Activated naive CD4-positive, alpha-beta T cell treated with anti-CD3 and anti-CD28 coated beads, Interleukin-2, amount 50 U/mL, for 72 hours (primary cell): Measurements from ENCODE around the gene SKA2. TPM values are rescaled to one million over a fixed set of nuclear protein-coding genes. Genes with fewer than 3 reads are reported as not detected.
"Not testable (repeated sequence)": the region's sequence is repeated elsewhere in the genome, so short reads cannot be mapped to it uniquely, and the experiment has no call there.

ENCODE experiments used
- ATAC-seq, 2 donors: fragments of 150-1000 bp; cut with Tn5 transposase; 2 replicates each; pipeline ENCODE4 v1.10.0; 2021; ENCODE audit warnings: mild to moderate bottlenecking in 2 of 2, moderate library complexity in 2 of 2
- DNase-seq, 2 donors: peaks; one replicate each; pipeline ENCODE4 v3.0.0; 2021 to 2022; ENCODE audit warnings: low spot score in 2 of 2
- H3K27ac Mint-ChIP-seq, 2 donors: one replicate each; pipeline ENCODE4 v1.8.0; 2022; ENCODE audit warnings: mild to moderate bottlenecking in 2 of 2, mixed read lengths in 2 of 2
- H3K36me3 Mint-ChIP-seq, 2 donors: one replicate each; pipeline ENCODE4 v1.8.0; 2022; ENCODE audit warnings: mixed read lengths in 2 of 2
- H3K9me3 Mint-ChIP-seq, 2 donors: one replicate each; pipeline ENCODE4 v1.8.0; 2022; ENCODE audit warnings: mixed read lengths in 2 of 2
- total RNA-seq, 2 donors: library from RNA; stranded (reverse); gene quantifications; one replicate each; pipeline ENCODE4 v1.2.3, GENCODE V29; 2022

SKA2 gene
- total RNA-seq, 2 donors from 2014 or later = 74.0 to 89.9 TPM

DNA sequence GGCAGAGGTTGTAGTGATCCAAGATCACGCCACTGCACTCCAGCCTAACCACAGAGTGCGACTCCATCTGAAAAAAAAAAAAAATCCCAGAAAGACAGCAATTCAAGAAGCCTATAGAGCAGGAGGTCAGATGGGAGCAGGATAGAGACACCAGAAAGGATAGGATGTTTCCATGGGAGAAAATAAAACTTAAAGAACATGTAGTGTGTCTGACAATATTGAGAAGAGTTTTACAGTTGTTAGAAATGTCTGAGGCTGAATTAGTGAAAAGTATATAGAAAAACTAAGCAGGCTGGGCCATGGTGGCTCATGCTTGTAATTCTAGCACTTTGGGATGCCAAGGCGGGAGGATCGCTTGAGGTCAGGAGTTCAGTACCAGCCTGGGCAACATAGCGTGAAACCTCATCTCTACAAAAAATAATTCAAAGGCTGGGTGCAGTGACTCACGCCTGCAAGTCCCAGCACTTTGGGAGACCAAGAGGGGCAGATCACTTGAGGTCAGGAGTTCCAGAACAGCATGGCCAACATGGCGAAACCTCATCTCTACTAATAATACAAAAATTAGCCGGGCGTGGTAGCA is 33.0 kb downstream of the SKA2 start:
- Mint-ChIP-seq H3K36me3 (peaks cover 0 to 4% of the 10 kb centered on the region in 2 donors), H3K27ac (no peak overlapping the region), H3K9me3 (no peaks in the 10 kb centered on the region)
- ATAC-seq = no peak
- DNase-seq = no peak

DNA sequence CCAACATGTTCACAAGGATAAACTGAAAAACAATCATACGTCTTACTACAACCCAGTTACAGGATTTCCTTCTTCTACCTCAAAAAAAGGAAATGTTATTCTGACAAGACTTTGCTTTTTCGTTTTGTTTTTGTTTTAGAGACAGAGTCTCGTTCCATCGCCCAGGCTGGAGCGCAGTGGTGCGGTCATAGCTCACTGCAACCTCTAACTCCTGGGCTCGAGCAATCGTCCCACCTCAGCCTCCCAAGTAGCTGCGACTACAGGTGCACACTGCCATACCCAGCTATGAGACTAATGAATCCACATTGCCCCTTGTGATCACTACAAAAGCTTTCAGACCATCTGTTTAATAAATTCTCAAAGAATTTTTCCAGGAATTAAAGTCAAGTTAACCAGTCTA is 39.5 kb downstream of the SKA2 start:
- Mint-ChIP-seq H3K27ac (no peak overlapping the region), H3K9me3 (no peaks in the 10 kb centered on the region), H3K36me3 (no peaks in the 10 kb centered on the region)
- DNase-seq (no peak), ATAC-seq (no peak)

DNA sequence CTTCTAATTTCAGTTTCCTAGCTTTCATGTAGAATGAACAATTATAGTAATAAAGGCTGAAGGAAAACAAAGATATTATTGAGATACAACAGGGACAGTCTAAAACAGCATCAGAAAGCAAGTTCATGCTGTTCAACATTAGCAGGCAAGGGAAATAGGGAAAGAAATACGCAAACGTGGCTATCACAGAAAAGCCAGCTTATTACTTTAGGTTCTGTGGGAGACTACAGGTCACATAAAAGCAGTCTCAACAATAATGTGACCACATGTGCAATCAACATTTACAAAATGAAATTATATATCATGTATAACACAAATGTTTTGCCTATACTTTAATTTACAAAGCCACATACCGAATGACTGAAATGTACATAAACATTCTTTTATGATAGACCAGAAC is 43.4 kb downstream of the SKA2 start:
- Mint-ChIP-seq H3K9me3 (no peaks in the 10 kb centered on the region), H3K27ac (no peak overlapping the region), H3K36me3 (peaks cover 8 to 18% of the 10 kb centered on the region in 2 donors)
- DNase-seq (no peak), ATAC-seq (no peak)

DNA sequence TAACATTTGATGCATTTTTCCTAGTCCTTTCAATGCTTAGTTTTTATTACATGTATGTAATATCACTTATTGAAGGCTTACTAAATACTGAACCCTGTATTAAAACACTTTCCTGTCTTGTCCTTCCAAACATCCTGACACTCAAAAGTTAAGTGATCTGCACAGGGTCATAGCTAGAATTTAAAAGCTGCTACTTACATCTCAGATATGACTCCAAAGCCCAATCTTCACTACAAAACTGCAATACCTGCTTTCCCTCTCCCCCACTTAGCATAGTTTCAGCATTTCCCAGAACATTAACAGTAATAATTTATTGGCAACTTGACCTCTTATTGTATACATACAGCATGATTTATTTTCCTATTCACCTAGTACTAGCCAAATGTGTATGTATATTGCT is 44.0 kb downstream of the SKA2 start:
- ATAC-seq = no peak
- Mint-ChIP-seq H3K36me3 (peaks cover 14 to 18% of the 10 kb centered on the region in 2 donors), H3K27ac (no peak overlapping the region), H3K9me3 (no peaks in the 10 kb centered on the region)
- no peak for DNase-seq

DNA sequence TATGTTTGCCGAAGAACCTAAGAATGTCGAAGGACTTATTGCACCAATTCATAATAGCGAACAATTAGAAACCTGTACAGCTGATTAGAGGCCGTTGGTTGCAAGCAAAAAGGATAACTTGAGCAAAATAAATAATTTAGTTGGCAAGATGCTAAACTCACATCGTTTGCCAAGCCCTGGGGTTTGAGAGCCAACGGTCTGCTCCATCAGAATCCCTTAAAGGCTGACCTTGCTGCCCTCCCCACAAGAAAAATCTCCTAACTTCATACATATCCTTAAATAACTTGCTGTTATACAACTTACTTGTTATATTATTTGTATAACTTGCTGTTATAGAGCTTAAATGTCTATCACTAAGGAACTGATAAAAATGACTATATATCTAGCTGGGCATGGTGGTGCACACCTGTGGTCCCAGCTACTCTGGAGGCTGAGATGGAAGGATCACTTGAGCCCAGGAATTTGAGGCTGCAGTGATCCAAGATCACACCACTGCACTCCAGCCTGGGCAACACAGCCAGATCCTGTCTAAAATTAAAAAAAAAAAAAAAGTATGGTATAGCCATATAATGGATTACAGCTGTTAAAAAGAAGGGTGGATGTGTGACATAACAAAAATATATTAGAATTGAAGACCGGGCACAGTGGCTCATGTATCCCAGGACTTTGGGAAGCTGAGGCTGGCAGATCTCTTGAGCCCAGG is 46.4 kb downstream of the SKA2 start:
- ATAC-seq = no peak
- H3K27ac Mint-ChIP-seq = no peak overlapping the region

DNA sequence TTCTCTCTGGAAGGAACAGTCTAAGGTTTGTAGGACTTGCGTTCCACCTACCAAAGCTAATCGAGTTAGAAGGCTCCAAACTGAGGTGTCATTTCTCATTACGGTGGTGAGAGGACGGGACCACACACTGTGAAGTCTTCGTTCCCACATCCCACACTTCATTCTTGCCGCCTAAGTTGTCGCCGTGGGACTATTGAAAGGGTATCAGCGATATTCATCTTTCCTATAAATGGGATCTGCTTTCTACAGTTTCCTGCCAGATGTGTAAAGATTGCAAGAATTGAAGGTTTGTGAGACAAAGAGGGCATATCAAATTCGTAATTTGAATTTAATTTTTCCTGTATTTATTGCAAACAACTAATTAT is 47.7 kb downstream of the SKA2 start:
- no peak for DNase-seq
- ATAC-seq = peak; percentile 37 to 41
- Mint-ChIP-seq H3K36me3 (peaks cover 17 to 18% of the 10 kb centered on the region in 2 donors), H3K27ac (peak overlapping the region; percentile 96 to 97), H3K9me3 (no peaks in the 10 kb centered on the region)

More for the DNA sequence above, 46.4 kb downstream of the SKA2 start:
- DNase-seq = no peak
- Mint-ChIP-seq H3K9me3 (no peaks in the 10 kb centered on the region), H3K36me3 (peaks cover 17 to 18% of the 10 kb centered on the region in 2 donors)

DNA sequence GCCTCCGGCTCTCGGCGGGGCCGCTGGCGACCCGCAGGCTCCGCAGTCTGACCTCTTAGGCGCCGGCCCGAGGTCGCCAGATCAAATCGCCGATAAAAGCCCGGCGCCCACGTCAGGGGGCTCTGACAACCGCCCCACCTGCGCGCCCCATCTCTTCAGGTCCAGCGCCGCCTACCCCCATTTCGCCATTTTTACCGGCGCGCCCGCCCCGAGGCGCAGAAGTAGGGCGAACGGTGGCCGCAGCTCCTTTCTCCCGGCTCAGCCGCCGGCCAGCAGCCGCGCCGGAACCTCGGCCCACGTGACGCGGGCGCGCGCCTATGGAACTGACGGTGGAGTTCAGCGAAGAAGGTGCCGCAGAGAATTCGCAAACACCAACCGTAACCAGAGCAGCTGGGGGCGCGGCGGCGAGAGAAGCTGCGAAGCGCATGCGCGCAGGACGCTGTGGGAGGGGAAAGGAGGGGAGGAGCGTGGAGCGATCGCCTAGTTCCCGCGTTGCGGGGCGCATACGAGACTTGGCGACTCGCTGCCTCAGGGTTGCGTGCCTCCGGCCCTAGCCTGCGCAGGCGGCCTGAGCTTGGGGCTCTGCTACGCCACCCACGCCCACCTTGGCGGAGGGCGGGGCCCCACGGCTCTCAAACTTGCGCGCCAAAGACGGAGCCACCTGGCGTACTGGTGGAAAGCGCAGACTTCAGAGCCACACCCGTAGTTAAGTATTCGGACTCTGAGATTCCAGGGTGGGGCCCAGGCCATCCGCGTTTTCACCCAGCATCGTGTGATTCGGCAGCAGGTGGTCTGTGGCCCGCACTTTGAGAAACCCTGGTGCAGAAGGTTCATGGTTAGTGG is 48.3 kb downstream of the SKA2 start, which contains the start of gene TRIM37:
Gene TRIM37, minus strand, starts transcription at position 418 of the 843 bp plus-strand sequence. CDS start 419 bp downstream, outside the sequence.
- Mint-ChIP-seq H3K27ac (peak within 1 kb of the TSS; percentile 96 to 97), H3K36me3 (peaks cover 17 to 18% of the 10 kb centered on the region in 2 donors), H3K9me3 (no peaks in the 10 kb centered on the region)
- peak; percentile 97 to 100 for DNase-seq
- peak; percentile 94 to 95 for ATAC-seq

DNA sequence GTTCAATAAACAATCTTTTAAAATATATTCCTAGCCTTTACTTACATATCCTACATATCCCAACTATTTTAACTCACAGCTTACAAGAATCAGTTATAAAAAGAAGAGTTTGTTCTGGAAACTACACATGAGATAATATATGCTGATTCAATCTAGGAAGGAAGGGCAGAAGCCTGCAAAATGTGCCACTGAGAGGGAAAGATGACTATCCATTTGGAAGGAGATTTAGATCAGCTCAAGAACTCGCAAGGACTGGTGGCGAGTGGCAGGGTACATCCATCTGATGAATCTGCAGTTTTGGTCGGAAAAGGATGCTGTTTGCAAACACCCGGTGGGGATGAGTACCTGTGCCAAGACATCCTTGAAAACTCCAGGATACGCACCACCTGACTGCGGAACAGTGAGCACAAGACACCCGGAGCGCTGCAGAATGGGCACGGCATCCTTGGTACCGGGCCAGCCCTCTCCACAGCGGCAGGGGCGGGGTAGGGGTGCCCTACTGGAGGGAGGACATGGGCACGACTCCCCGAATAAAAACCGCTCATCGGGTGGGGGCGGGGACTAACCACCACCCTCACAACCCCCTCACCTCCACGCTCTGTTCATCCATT is 49.0 kb downstream of the SKA2 start:
- DNase-seq (peak in 1 of 2 donors; percentile 65), ATAC-seq (peak; percentile 48 to 52)
- Mint-ChIP-seq H3K9me3 (no peaks in the 10 kb centered on the region), H3K36me3 (peaks cover 17 to 18% of the 10 kb centered on the region in 2 donors), H3K27ac (peak overlapping the region; percentile 96 to 97)

DNA sequence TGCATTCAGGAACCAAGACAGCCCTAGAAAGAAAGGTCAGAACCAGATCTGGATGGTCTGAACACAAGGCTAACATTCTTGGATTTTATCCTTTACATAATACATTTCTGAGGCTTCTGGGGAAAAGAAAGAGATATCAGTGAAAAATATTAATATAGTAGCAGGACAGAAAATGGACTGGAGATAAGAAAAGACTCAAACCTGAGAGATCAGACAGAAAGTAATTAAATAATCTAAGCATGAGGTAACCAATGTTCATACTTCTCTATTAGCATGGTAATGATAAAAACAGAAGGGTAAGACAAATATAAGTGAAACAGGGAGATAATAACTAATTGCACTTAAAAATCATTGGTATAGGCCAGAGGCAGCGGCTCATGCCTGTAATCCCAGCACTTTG is 53.8 kb downstream of the SKA2 start:
- no peak for ATAC-seq

DNA sequence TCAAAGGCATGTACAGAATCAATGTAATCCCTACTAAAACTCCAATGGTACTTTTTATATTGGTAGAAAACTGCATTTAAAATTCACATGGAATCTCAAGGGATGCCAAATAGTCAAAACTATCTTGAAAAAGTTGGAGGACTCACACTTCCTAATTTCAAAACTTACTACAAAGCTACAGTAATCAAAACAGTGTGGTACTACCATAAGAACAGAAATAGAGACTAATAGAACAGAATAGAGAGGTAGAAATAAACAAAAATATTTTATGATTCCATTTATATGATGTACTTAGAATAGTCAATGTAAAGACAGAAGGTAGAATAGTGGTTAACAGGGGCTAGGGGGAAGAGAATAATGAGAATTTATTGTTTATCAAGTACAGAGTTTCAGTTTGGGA is 57.1 kb downstream of the SKA2 start:
- no peaks in the 10 kb centered on the region for H3K9me3 Mint-ChIP-seq
- no peak overlapping the region for H3K27ac Mint-ChIP-seq
- peaks cover 10 to 25% of the 10 kb centered on the region in 2 donors for H3K36me3 Mint-ChIP-seq
- DNase-seq (no peak), ATAC-seq (no peak)

More for the DNA sequence above, 53.8 kb downstream of the SKA2 start:
- no peak for DNase-seq
- Mint-ChIP-seq H3K36me3 (peaks cover 11 to 25% of the 10 kb centered on the region in 2 donors), H3K27ac (no peak overlapping the region), H3K9me3 (no peaks in the 10 kb centered on the region)

DNA sequence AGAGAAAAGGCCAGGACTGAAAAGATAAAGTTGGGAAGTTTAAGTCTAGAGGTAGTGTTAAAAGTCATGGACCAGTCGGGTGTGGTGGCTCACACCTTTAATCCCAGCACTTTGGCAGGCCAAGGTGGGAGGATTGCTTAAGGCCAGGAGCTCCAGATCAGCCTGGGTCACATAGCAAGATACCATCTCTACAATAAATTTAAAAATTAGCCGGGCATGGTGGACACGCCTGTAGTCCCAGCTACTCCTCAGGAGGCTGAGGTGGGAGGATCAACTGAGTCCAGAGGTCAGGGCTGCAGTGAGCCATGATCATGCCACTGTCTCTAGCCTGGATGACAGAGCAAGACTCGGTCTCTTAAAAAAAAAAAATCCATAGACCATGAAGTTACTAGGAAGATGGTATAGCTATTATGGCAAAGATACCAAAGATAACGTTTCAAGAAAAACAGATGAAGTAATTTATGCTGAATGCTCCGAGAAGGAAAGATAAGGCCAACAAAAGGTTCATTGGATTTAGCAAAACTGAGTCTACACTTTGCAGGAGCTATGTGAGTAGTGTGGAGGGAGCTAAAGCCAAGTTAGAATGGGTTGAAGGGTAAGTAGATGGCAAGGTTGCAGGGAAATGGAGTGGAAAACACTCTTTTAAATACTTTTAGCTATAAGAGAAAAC is 60.0 kb downstream of the SKA2 start:
- no peaks in the 10 kb centered on the region for H3K9me3 Mint-ChIP-seq
- no peak for ATAC-seq
- H3K36me3 Mint-ChIP-seq = peaks cover 6 to 21% of the 10 kb centered on the region in 2 donors
- no peak for DNase-seq
- no peak overlapping the region for H3K27ac Mint-ChIP-seq

DNA sequence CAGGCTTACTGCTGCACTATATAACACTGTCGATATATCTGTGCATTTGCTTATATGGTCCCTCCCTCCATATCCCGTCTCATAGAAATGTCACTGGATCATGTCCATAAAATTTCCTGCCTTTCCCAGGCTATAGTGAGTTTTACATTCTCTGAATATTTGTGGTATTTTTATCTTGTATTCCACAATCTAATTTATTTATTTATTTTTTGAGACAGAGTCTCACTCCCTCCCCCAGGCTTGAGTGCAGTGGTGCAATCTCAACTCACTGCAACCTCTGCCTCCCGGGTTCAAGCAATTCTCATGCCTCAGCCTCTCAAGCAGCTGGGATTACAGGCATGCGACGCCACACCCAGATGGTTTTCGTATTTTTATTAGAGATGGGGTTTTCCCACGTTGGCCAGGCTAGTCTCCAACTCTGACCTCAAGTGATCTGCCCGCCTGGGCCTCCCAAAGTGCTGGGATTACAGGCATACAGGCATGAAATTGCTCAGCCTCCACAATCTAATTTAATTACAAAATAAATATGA is 61.2 kb downstream of the SKA2 start:
- no peak for DNase-seq
- peaks cover 4 to 17% of the 10 kb centered on the region in 2 donors for H3K36me3 Mint-ChIP-seq
- ATAC-seq = no peak
- no peaks in the 10 kb centered on the region for H3K9me3 Mint-ChIP-seq
- no peak overlapping the region for H3K27ac Mint-ChIP-seq

DNA sequence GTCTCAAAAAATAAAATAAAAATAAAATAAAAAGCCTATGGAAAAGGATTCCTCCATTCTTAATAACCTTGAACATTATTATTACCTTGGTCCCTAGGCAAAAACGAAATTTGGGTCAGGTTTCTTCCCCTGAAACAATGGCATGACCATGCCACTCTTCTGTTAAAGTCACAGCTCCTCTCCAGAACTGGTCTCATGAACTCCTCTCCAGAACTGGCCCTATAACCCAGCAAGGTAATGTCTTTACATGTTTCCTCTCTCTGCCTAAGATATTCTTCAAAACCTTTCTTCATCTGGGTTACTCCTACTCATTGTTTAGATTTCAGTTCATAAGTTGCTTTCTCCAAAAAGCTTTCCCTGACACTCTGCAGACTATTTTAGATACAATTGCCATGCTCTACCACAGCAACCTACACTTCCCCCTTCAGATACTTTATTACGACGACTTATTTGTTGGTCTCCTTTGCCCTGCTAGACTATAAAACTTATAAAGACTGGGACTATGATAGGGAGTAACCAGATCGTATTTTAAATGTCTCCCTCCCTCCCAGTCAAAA is 61.8 kb downstream of the SKA2 start:
- Mint-ChIP-seq H3K27ac (no peak overlapping the region), H3K9me3 (no peaks in the 10 kb centered on the region), H3K36me3 (peaks cover 4 to 16% of the 10 kb centered on the region in 2 donors)
- no peak for DNase-seq
- ATAC-seq = no peak

DNA sequence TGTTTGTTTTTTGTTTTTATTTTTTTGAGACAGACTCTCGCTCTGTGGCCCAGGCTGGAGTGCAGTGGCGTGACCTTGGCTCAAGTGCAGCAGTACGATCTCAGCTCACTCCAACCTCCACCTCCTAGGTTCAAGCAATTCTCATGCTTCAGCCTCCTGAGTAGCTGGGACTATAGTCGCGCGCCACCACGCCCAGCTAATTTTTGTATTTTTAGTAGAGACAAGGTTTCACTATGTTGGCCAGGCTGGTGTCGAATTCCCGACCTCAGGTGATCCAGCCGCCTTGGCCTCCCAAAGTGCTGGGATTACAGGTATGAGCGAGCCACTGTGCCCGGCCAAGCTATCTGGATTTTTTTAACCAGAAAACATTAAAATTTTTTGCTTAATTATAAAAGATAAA is 64.4 kb downstream of the SKA2 start:
- not testable (repeated sequence) for DNase-seq, H3K9me3 Mint-ChIP-seq, H3K36me3 Mint-ChIP-seq, H3K27ac Mint-ChIP-seq, ATAC-seq

DNA sequence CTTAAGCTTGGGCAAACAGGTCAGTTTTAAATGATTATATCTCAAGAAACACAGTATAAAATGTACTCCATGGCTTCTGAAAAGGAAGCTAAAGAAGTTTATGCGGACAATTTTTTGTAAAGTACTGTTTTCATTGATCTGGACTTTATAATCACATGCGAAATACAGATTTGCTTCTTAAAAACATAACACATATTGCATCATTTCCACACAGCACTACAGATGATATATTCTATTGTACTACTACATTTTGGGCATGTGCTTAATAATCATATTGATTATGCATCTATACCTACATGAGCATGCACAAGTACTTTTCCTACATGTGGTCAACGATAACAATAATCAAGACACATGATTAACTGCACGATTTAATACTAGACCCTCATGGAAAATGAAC is 70.8 kb downstream of the SKA2 start:
- peaks cover 6 to 13% of the 10 kb centered on the region in 2 donors for H3K36me3 Mint-ChIP-seq
- DNase-seq (no peak), ATAC-seq (no peak)
- no peaks in the 10 kb centered on the region for H3K9me3 Mint-ChIP-seq
- no peak overlapping the region for H3K27ac Mint-ChIP-seq

DNA sequence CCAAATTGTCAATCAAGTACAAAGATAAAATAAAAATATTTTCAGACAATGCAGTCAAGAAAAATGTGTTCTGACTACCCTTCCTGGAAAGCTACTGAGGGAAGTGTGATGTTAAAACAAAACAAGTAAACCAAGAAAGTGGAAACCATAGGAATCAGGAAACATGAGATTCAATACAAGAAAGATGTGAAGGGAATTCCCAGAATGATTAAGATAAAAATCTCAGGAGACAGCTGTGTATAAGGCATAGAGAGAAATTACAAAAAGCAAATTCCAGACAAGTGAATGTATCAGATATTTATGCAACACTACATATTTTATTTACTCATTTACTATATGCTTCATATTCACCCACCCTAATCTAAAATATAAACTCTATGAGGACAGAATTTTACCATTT is 80.5 kb downstream of the SKA2 start:
- no peak for DNase-seq
- no peak overlapping the region for H3K27ac Mint-ChIP-seq
- H3K36me3 Mint-ChIP-seq = peaks cover 18% of the 10 kb centered on the region in 2 donors
- no peak for ATAC-seq
- no peaks in the 10 kb centered on the region for H3K9me3 Mint-ChIP-seq
